Breast epithelium (tissue), 3 donors: ENCODE data around the gene FBXO39.

Experiments
- POLR2A ChIP-seq: fragments of 450-650 bp; IDR thresholded peaks from one replicate; pipeline ENCODE4 v1.6.1; 2016; ENCODE audit warnings: antibody characterized with exemption, mild to moderate bottlenecking, moderate library complexity
- POLR2AphosphoS5 ChIP-seq, 3 donors: sonication (generic); formaldehyde crosslinking; IDR thresholded peaks; one replicate each; pipeline ENCODE4 v1.6.1; 2017; ENCODE audit warnings: antibody characterized with exemption in 3 of 3
- TF ChIP-seq, protein P1 (sequence below), 3 donors: fragments of 450-650 bp; IDR thresholded peaks; one replicate each; pipeline ENCODE4 v1.5.1; 2016 to 2017; ENCODE audit warnings: antibody characterized with exemption in 3 of 3, mild to moderate bottlenecking in 3 of 3, moderate library complexity in 3 of 3

- TF ChIP-seq, protein P1, sequence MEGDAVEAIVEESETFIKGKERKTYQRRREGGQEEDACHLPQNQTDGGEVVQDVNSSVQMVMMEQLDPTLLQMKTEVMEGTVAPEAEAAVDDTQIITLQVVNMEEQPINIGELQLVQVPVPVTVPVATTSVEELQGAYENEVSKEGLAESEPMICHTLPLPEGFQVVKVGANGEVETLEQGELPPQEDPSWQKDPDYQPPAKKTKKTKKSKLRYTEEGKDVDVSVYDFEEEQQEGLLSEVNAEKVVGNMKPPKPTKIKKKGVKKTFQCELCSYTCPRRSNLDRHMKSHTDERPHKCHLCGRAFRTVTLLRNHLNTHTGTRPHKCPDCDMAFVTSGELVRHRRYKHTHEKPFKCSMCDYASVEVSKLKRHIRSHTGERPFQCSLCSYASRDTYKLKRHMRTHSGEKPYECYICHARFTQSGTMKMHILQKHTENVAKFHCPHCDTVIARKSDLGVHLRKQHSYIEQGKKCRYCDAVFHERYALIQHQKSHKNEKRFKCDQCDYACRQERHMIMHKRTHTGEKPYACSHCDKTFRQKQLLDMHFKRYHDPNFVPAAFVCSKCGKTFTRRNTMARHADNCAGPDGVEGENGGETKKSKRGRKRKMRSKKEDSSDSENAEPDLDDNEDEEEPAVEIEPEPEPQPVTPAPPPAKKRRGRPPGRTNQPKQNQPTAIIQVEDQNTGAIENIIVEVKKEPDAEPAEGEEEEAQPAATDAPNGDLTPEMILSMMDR (IDR thresholded peaks at IDR 0.05): no peak
- TF ChIP-seq POLR2A (no peak), POLR2AphosphoS5 (IDR thresholded peaks at IDR 0.05) (no peak)
These were observed 26.5 kb upstream of the FBXO39 start for GRCh38 chr17:6749519-6749918.
